Pulmonary artery endothelial cell (primary cell): ENCODE data around the gene ANO2. TPM values are rescaled to one million over a fixed set of nuclear protein-coding genes. Genes with fewer than 3 reads are reported as not detected.
"Not testable (repeated sequence)": the region's sequence is repeated elsewhere in the genome, so short reads cannot be mapped to it uniquely, and the experiment has no call there.

Experiments used
- DNase-seq: peaks from one replicate; pipeline ENCODE4 v3.0.0-alpha.2; 2011; ENCODE audit warnings: low read depth, low spot score
- total RNA-seq: library from RNA; depleted of rRNA; stranded (reverse); fragments of >200 nt; gene quantifications from 2 replicates; pipeline ENCODE4 v1.2.3, GENCODE V29; 2014

Gene ANO2
- total RNA-seq, 1 donor from 2014 or later, result 9.4 TPM

- DNase-seq, result no peak
Measured at GRCh38 chr12:5557906-5558305, 387.2 kb downstream of the ANO2 start.

DNA sequence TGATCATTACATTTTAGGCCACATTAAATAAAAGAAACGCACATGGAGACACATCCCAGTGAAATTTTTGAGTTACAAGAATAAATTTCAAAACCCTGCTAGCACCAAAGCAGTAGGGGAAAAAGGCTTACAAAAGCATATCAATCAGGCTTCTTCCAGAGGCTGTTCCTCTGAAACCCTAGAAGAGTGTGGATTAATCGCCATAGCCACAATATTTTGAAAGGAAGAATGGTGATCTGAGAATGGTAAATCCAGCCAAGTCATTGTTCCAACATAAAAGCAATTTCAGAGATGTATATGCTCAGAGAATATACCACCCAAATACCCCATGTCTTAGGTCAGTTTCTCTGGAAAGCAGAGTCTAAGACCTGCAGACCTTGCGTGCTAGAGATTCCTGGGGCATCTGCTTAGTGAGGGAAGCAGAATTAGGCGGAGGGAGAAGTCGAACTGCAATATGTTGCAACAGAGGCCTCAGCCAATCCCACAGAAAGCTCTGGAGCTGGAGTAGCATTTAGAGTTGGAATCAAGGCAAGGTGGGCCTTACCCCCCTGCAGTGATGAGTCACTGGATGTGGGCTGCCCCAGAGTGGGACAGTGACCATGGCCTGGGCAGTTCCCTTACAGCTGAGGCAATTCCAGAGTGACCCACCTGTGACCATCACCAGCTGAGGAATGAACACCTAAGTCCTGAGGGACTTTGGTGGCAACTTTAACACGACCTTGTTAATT, 387.9 kb downstream of the ANO2 start:
- no peak for DNase-seq

GRCh38 chr12:5556033-5556614, 388.9 kb downstream of the ANO2 start:
- DNase-seq, result no peak

GRCh38 chr12:5554711-5555110, 390.3 kb downstream of the ANO2 start:
- no peak for DNase-seq

DNA sequence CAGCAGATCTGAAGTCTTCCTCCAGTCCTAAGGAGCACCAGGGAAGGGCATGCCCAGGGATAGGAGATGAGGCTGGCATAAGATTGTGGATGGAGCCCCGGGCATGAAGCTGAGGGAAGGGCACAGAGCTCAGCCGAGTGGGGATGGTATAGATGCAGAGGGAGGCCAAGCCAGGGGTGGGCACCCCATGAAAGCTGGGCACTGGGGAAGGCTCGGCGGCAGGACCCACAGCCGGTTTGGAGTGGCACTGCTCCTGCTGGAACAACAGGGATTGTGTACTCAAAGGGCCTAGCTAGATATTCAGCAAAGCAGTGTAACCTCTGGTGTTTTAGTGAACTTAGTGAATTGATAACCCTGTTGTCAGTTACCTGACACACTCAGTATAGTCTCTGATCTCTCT, 396.0 kb downstream of the ANO2 start:
- no peak for DNase-seq

- no peak for DNase-seq
Measured at GRCh38 chr12:5548152-5548943, 396.7 kb downstream of the ANO2 start.

DNA sequence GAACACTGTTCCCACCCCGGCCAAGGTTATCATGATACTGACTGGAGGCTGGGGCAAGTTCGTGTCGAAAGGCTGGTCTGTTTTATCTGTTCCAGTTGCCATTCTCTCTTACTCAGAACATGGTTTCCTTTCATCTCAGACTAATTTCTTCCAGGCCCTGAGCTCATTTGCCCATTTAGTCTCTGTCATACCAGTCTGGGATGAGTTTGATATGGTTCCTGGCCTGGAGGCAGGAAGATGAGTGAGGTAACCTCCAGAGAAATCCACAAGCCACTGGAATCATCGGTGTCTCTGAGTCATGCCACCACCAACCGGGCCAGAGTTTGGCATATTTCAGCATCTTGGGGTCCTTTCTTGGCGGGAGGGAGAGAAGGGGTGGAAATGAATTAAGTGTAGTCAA, 398.4 kb downstream of the ANO2 start:
- no peak for DNase-seq

DNA sequence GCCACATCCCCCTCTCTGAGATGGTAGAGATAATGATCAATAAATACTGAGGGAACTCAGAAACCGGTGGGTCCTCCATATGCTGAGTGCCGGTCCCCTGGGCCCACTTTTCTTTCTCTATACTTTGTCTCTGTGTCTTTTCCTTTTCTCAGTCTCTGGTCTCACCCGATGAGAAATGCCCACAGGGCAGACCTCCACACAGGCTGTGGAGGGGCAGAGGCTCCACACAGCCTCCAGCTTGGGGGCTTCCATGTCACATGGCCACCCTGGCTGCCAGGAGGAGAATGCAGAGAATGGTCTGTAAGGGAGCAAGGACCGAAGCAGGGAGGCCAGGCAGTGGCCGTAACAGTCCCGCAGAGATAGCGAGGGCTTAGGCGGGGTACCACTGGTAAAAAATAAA, 407.3 kb downstream of the ANO2 start:
- no peak for DNase-seq

GRCh38 chr12:5537026-5537615, 407.9 kb downstream of the ANO2 start:
- DNase-seq, result not testable (repeated sequence)

GRCh38 chr12:5535541-5535940, 409.5 kb downstream of the ANO2 start:
- no peak for DNase-seq

DNA sequence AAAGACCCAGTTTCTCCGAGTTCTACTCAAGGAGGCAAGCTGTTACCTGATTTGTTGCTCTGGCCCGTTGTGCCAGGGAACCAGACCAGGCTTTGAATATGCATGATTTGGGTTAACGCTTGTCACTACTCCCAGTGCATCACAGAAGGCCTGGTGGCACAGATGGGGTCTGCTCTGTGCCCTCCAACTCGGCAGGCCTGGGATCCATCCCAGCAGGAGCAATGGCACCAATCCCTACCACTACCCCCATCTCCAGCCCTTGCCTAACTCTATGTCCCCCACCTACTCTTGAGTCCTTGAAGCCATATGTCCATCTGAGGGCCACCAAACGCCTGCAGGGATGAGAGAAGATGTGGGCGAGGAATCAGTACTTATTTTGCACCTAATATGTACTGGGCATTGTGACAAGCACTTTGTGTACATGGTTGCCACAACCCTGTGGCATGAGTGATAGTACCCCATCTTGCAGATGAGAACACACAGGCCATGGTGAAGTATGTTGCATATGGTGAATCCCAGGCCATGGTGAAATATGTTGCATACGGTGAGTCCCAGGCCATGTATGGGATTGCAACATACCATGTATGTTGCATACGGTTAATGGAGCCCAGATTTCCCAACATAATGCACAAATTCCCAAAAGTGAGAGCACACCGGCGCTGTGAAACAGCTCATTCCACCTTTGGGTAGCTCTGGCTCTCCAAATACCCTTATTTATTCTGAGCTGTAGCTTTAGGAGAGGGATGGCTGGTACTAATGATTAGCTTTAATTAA, 410.4 kb downstream of the ANO2 start:
- no peak for DNase-seq

- no peak for DNase-seq
Measured at GRCh38 chr12:5533368-5533767, 411.7 kb downstream of the ANO2 start.

- DNase-seq, result no peak
Measured at GRCh38 chr12:5525783-5526367, 419.2 kb downstream of the ANO2 start.

DNA sequence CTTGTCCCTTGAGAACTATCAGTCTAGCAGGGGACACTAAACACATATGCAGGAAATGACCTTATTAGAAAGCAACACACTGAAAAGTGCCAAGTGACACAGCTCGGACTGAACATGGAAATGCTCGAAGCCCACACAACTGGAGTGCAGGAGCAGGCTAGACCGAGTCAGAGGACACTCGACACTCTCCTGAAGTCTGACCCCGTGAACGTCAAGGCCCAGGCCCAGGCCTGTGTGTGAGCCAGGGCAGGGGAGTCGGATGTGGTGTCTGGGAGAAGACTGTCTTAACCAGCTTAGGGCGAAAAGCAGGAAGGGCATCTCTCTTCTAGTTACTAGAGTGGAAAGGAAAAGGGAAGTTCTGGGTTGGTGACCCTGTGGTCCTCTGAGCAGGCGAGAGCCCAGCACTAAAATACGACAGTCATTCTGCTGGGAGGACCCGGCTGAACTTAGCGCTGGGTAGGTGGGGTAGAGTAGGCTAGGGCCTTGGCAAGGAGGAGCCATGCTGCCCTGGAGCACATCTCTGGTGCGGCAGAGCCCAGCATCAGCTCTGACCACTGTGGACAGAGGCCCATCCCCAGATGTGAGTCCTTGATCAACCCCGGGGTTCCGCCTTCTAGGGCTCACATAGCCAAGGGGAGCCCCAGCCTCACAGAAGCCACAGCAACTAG, 420.2 kb downstream of the ANO2 start:
- no peak for DNase-seq

DNA sequence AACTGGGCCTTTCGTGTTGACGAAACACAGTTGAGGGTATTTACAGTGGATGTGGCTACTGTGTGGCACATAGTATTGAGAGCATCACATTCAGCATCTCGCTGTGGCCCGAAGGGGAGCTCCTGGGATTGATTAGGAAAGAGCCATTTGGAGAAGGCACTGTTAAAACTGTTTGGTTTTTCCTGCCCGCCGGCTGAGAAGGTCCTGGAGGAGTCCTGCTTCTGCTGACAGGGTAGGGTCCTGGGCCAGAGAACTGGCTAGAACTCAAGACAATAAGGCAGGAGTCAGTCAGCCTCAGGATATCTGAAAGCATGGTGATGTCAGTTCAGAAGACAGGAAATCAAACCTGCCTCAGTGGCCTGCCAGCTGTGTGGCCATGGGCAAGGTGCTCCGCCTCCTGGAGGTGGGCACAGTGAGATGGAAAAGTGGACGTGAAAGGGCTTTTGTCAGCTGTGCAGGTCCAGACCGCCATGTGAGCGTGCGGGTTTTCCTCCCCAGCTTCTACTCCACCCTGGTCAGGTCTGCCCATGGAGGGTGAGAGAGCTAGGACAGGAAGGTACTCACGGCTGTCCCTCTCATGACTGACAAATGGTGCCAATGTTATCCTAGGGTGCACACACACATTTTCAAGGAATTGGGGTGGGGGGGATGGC, 420.8 kb downstream of the ANO2 start:
- no peak for DNase-seq

DNA sequence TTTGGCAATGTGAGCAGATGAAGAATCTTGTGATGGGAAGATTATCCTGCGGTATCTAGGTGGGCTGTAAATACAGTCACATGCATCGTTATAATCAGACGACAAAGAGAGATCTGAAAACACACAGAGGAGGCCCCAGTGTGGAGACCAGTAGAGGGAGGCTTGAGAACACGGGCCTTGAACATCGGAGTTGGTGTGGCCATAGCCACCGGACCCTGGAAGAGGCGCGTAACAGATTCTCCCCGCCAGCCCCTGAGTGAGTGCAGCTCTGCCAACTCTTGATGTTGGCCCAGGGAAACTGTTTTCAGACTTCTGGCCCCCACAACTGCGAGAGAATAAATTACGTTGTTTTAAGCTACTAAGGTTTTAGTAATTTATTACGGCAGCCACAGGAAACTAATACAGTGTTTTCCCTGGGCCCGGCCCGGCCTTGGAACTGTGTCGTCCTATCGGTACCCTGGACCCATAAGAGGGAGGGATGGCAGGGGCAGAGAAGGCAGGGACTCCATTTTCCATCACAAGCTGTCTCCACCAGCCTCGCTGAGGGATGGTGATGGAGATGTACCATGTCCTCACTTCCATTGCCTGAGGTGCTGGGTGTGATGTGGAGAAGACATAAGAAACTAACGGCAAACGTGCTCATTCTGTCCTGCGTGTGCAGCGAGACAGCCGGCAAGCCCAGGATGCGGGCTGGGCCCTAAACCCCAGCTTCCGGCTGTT, 421.5 kb downstream of the ANO2 start:
- DNase-seq, result no peak

- no peak for DNase-seq
Measured at GRCh38 chr12:5522432-5523335, 422.4 kb downstream of the ANO2 start.
